HG03469 (cell line): ENCODE data around the gene AMDHD2.

ENCODE experiments used
- ATAC-seq: cut with Tn5 transposase; IDR thresholded peaks from one replicate; pipeline ENCODE4 v1.9.1; 2021; ENCODE audit warnings: mild to moderate bottlenecking, moderate library complexity, moderate number of reproducible peaks; ENCODE audit not compliant: unreplicated experiment

AMDHD2 gene

DNA sequence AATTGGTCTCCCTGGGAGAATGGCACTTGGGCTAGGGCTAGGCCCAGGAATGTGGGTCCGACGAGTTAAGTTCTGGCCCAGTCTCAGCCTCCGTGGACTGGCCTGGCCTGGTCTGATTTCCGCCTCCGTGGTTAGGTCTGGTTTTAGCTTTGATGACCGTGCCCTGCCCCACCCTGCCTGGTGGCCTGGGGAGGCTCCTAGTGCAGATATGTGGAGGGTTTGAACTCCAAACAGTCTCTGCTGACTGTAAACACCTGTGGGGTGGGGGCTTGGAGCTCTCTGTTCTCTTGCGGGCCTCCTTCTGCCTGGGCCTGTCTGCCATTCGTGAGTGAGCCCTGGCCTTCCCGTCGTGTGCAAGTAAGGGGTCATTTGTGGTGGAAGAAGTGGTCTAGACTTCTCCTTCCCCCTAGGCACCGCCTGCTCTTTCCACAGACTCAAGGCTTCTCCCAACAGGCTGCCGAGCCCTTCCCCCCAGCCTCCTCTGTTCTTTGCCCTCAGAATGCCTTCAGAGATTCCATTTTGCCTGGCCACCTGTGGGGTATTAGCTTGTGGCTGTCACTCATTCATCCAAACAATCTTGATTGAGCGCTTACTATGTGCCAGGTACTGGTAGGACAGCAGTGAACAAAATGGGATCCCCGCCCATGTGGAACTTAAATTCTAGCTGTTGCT is 4.9 kb upstream of the AMDHD2 start:
- no peak for ATAC-seq

DNA sequence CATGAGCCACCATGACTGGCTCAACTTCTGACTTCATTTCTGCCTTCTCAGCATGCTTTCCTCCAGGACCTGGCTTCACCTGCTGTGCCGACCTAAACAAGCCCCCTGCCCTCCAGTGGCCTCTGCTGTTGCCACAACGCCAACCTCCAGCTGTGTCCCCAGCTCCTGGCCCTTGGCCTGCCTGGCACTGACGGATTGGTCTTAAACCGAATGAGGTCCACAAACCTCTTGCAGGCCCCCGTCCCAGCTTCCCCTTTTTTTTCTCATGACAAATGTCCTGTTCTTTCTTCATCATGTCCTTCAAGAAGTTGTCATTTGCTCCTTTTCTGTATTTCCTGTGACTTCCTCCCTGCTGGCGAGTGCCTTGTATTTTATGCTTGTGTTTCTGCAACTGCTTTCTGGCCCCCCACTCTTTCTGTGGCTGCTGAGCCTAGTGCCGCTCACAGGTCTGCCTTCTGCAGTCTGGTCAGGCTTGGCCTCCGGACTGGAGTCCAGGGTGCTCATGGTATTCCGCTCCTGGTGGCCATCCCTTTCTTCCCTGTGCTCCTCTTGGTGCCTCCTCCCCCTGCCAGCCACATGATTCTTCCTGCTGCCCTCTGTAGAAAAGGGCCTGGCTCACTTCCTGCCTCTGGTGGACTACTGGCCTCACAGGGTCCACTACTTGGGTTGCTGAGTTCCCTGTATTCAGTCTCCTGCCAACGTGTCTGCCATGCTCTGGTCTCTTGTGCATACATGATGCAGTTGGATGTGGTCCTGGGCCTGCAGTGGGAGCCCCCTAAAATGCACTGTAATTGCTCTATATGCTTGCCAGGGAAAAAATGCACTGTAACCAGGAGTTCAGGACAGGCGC is 3.6 kb upstream of the AMDHD2 start:
- no peak for ATAC-seq

DNA sequence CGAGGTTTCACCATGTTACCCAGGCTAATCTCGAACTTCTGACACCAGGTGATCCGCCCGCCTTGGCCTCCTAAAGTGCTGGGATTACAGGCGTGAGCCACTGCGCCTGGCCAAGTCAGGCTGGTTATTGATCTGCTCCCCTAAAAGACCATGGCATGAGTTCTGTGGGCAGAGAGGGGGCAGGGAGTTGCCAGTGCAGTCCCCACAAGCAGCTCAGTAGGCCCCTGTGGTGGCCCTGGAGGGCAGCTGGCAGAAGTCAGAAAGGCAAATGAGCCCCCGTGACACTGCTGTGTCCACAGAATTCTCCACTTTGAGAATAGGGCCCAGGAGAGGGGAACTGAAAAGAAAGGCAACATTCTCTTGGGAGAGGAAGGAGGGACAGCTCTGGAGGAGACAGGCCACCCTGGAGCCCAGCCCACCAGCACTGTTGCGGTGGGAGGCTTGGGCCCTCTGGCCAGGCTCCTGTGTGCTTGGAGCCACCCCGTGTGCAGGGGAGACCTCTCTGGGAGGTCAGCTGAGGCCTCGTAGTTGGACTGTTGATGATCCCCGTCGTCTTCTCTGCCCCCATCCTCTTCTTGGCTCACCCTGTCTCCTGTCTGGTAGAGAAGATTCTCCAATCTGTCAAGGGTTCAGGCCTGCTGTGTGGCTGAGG is 2.1 kb upstream of the AMDHD2 start:
- ATAC-seq = no peak

DNA sequence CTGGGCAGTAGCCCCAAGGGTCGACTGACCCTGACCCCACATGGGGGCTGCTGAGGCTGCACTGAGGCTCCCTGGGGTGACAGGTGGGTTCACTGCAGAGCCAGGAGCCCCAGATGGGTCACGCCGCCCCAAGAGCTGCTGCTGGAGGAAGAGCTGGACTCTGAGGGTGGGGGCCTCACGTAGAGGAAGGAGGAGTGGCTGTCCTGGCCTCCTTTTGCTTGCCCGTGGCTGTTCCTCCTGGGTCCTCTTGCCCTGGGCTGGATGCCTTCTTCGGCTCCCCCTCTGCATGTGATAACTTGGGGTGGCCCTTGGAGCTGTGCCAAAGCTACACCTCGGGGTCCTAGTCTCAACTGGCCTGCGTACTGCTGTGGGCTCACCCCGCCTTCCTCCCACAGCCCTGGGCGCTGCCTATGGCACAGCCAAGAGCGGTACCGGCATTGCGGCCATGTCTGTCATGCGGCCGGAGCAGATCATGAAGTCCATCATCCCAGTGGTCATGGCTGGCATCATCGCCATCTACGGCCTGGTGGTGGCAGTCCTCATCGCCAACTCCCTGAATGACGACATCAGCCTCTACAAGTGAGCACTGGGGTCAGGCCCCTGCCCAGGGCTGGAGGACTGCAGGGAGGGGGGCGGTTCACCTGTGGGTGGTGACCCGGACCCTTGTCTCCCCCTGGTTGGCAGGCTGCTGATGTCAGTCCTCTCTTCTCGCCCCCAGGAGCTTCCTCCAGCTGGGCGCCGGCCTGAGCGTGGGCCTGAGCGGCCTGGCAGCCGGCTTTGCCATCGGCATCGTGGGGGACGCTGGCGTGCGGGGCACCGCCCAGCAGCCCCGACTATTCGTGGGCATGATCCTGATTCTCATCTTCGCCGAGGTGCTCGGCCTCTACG is 1.1 kb upstream of the AMDHD2 start:
- no peak for ATAC-seq

DNA sequence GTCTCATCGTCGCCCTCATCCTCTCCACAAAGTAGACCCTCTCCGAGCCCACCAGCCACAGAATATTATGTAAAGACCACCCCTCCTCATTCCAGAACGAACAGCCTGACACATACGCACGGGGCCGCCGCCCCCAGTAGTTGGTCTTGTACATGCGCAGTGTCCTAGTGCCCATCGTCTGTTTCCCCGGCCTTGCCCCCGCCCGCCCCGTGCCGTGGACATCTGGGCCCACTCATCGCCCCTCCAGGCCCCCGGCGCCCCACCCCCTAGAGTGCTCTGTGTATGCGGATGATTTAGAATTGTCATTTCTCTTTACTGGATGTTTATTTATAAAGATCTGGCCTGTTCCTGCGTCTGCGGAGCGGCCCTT is 475 bp upstream of the AMDHD2 start:
- ATAC-seq = no peak

DNA sequence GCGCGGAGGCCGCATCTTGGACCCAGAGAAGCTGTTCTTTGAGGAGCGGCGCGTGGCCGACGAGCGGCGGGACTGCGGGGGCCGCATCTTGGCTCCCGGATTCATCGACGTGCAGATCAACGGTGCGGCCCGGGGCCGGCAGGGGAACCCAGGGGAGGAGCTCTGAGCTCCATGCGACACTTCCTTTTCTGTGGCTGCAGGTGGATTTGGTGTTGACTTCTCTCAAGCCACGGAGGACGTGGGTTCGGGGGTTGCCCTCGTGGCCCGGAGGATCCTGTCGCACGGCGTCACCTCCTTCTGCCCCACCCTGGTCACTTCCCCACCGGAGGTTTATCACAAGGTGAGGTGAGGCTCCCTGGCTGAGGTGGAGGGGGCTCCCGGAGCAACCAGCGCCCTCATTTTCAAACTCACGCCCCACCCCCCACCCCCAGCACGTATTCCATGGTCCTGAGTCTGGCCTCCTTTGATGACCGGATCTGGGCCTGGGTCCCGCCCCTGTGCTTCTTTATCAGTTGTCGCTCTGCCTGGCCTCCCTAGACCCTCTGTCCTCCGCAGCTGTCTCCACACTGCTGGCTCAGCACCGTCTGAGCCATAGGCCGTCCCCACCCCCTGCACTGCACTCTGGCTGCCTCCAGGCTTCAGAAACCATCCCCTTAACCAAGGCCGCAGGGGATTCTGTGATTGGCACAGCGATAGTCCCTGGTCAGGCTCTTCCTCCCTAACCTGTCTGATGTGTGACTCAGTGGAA is 787 bp downstream of the AMDHD2 start:
- no peak for ATAC-seq

DNA sequence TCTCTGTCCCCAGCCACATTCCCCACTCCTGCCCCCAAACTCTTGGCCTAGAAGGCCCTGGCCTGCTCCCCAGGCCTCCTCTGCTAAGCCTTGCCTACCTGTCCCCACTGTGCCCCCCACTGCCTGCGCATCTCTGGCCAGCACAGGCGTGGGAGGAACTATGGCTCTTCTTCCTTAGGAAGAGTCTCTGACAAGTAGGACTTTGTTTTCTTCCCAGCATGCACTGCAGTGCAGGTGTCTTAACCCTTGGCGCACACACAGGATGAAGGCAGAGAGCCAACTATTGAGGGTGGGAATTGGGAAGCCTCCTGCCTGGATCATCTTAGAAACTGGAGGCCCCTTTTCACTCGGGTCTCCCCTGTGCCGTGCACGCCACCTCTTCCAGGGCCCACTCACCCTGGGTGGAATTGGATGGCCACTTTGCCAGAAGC is 3.6 kb downstream of the AMDHD2 start:
- no peak for ATAC-seq

DNA sequence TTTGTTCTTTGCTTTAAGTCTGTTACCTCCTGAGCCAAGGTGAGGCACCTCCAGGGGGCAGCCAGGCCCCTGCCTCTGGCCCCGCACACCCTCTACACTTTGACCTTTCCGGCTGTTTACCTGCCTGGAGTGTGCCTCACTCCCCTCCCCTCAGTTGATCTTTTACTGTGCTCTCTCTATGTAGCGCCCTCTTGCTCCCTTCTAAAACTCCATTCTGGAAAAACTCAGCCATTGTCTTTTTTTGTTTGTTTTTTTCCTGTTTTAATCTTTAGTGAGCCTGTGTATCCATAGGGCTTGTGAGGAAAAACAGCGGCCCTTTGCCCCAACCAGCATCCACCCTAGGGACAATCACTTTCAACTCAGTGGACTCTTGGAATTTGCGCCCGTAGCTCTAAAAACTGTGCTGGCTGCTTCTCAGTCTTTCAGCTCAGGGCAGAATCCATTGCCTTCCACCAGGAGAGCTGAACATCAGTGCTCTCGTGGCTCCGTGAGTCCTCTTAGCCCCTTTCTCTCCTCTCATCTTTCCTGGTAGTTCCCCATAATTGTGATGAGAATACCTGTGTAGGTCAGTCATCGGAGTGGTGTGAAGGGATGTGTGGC is 4.3 kb downstream of the AMDHD2 start:
- ATAC-seq = no peak

DNA sequence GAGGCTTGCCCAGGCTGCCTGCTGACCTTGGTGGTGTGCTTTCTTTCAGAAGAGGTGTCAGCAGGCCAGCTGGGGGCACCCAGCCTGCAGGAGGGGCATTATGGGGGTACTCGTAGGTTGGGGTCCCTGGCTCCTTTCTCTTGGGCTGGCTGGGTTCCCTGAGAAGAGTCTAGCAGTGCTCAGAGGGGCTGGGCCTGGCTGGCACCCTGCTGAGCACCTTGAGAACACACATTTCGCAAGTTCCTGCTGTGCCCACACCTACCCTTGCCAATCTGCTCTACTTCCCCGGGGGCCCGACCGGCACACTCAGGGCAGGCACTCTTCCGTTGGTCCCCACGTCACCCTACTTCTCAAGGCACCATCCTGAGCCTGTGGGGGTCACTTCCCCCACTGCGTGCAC is 6.0 kb downstream of the AMDHD2 start:
- no peak for ATAC-seq

DNA sequence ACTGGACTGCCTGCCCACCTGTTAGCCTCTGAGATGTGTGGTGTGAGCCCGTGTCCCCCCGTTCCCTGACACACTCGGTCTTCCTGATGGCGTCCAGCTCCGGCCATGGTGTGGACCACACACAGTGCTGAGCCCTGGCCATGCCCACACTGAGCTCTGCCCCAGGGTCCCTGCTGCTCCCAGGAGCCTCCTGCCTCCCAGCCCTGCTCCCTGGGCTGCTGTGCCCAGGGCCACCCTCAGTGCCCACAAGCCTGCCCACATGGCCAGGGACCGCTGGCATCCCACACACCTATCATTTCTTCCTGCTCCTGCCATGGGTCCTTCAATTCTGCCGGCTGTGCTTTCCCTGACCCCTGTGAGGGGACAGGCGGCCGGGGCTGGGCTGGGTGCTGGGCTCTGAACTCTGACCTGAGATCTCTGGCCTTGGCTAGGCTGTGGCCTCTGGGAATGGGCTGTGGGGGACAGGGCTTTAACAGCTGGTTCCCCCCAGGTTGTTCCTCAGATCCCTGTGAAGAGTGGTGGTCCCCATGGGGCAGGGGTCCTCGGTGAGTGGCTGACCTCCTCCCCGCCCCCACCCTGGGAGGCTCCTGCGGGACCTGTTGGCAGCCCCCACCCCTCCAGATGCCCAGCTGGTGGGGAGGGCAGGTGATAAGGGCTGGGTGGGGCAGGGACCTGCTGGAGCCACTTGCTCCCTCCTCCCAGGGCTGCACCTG is 7.1 kb downstream of the AMDHD2 start:
- ATAC-seq = no peak

DNA sequence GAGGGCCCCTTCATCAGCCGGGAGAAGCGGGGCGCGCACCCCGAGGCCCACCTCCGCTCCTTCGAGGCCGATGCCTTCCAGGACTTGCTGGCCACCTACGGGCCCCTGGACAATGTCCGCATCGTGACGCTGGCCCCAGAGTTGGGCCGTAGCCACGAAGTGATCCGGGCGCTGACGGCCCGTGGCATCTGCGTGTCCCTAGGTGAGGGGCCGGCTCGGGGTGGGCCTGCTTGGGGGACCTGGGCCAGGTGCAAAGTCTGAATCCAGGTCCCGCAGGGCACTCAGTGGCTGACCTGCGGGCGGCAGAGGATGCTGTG is 7.6 kb downstream of the AMDHD2 start:
- ATAC-seq = no peak

DNA sequence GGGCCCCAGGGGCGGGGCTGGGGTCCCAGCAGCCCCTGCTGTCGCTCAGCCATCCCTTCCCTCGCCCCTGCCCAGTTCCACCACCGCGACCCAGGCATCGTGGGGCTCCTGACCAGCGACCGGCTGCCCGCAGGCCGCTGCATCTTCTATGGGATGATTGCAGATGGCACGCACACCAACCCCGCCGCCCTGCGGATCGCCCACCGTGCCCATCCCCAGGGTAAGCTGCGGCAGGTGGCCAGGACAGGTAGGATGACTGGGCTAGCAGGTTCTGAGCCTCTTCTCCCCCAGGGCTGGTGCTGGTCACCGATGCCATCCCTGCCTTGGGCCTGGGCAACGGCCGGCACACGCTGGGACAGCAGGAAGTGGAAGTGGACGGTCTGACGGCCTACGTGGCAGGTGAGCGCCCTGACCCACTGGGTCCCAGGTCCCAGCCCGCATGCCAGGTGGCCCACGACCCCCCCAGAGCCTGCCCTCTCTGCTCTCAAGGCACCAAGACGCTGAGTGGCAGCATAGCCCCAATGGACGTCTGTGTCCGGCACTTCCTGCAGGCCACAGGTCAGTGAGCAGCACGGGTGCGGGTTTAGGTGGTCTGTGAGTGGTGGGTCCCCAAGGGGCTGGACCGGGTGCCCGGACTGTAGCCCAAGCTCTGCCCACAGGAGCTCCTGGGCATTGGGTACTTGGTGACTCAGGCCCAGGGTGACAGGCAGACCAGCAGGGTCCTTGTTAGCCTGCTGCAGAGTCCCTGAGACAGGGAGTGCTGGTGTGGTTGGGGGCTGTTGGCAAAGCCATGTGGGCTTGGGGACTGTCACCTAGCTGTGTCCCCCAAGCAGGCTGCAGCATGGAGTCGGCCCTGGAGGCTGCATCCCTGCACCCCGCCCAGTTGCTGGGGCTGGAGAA is 8.2 kb downstream of the AMDHD2 start:
- no peak for ATAC-seq

DNA sequence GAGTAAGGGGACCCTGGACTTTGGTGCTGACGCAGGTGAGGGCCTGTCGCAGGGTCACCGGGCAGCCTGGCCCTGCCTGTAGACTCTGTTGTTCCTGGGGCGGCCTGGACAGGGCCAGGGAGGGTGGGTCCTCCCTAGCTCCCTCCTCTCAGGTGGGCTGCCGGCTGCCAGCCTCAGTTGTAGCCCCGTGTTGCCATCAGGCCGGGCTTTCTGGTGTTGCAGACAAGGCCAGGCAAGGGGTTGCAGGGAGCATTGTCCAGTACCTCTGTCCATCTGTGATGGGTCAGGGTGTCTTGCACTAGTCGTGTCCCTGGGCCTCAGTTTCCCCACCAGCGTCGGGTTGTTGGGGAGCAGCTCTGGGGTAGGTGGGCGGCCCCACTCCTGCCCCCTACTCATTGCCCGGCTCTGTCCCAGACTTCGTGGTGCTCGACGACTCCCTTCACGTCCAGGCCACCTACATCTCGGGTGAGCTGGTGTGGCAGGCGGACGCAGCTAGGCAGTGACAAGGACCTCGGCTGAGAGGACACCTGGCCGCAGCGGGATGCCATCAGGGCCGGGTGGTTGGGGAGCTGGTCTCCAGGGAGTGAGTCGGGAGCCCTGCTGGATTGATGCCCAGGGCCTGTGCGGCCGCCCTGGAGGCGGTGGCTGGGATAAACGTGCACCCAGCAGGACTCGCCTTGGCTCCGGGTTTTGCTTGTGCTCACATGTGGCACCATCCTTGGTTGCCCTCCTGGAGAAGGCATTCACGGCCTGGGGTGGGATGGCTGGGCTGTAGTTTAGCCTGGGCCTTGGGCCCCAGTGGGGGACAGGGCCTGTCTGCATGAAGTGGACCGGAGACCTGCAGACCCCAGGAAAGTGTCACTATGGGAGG is 9.1 kb downstream of the AMDHD2 start:
- no peak for ATAC-seq

DNA sequence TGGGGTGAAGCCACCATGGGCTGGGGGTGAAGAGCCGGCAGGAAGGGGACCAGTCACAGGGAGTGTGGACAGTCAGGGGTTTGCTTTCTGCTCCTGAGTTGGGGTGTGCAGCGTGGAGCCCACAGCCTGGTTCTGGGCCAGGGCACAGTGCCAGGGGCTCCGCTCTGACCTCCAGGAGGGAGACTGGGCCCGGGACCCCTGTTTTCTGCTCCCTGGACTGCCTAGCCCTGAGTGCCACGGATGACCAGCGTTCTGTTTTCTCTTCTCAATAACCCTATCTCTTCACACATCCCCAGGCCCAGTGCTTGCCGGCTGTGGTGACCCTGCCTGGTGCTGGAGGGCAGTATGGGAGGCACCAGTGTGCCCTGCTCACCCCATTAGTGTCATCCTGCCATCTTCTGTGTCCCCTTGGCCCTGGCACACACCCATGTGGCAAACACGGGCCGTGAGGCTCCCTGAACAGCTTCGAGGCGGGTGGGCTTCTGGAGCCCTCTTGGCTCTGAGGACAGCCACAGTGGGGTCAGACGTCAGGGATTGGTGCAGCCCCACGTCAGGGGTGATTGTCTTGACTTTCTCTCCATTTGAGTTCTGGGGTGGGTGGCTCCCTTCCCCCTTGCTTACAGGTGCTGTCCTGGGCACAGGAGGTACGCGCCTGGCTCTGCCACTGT is 9.9 kb downstream of the AMDHD2 start:
- no peak for ATAC-seq

DNA sequence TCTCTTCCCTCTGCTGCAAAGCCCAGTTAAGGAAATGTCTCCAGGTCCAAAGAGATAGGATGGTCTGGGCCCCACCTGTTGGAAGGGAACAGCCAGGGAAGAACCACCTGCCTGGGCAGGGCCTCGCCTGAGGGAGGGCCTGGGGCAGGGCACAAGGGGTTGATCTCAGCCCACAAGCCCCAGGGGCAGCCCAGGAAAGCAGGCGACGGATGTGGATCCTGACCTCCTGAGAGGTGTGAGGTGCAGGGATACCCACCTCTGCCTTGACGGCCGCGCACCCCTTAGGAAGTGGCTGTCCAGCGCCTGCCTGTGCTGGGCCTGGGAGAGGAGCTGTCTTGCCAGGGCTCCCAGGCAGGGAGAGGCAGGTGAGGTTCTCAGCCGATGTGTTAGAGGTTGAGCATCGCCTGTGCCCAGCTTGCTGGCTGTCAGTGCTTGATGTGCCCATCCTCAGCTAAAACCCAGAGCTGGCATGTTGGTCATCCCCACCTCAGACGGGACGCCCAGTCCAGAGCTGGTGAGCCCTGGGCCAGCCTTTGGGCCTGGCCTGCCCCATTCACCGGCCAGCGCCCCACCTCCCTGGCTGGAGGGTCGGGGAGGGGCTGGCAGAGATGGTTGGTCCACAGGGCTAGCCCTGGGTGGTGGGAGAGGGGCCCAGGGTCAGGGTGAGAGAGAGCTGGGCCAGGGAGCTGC is 10.6 kb downstream of the AMDHD2 start:
- ATAC-seq = no peak

DNA sequence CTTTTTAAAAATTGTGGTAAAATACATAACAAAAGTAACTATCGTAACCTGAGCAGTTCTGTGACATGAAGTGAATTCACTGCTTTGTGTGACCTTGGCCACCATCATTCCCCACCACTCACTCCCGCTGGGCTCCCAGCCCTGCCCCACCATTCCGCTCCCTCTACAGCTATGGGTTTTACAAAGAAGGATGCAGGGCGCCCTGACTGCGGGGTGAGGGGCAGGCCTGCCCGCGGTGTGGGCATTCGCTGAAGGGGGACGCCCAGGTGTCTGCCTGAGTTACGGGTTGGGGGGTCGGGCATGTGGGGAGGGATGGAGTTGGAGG is 11.2 kb downstream of the AMDHD2 start, which contains the start of gene CEMP1:
Gene CEMP1 (minus strand): TSS at position 38 of the 325 bp plus-strand sequence. CDS start 335 bp downstream, outside the sequence.
- no peak for ATAC-seq
